GM18873 (cell line): Measurements from ENCODE around the gene TMBIM1.
"Not testable (repeated sequence)": the region's sequence is repeated elsewhere in the genome, so short reads cannot be mapped to it uniquely, and the experiment has no call there.

ENCODE experiments used
- ATAC-seq: cut with Tn5 transposase; IDR thresholded peaks from one replicate; pipeline ENCODE4 v1.9.1; 2021; ENCODE audit warnings: mild to moderate bottlenecking, moderate library complexity, moderate number of reproducible peaks; ENCODE audit not compliant: unreplicated experiment, low FRiP score

The TMBIM1 gene

GRCh38 chr2:218319813-218320365, 27.6 kb upstream of the TMBIM1 start:
- no peak for ATAC-seq

GRCh38 chr2:218318241-218318640, 25.9 kb upstream of the TMBIM1 start:
- no peak for ATAC-seq

GRCh38 chr2:218317835-218318234, 25.5 kb upstream of the TMBIM1 start:
- ATAC-seq = no peak

- ATAC-seq = no peak
Observed at GRCh38 chr2:218317303-218317630, 25.0 kb upstream of the TMBIM1 start.

GRCh38 chr2:218315397-218315796, 23.1 kb upstream of the TMBIM1 start:
- no peak for ATAC-seq

GRCh38 chr2:218314764-218315163, 22.5 kb upstream of the TMBIM1 start:
- ATAC-seq = not testable (repeated sequence)

- no peak for ATAC-seq
Observed at GRCh38 chr2:218313356-218313755, 21.1 kb upstream of the TMBIM1 start.

GRCh38 chr2:218312267-218312756, 20.0 kb upstream of the TMBIM1 start:
- no peak for ATAC-seq

GRCh38 chr2:218311541-218312266, 19.4 kb upstream of the TMBIM1 start:
- ATAC-seq = not testable (repeated sequence)

GRCh38 chr2:218310853-218311540, 18.7 kb upstream of the TMBIM1 start:
- ATAC-seq = no peak

GRCh38 chr2:218307415-218308090, 15.2 kb upstream of the TMBIM1 start:
- ATAC-seq = no peak

- ATAC-seq = no peak
Observed at GRCh38 chr2:218306184-218306920, 14.0 kb upstream of the TMBIM1 start.

- ATAC-seq = no peak
Observed at GRCh38 chr2:218305383-218305782, 13.1 kb upstream of the TMBIM1 start.

GRCh38 chr2:218301176-218301819, 9.0 kb upstream of the TMBIM1 start:
- peak; percentile 68 for ATAC-seq

- no peak for ATAC-seq
Observed at GRCh38 chr2:218300141-218300540, 7.8 kb upstream of the TMBIM1 start.

- no peak for ATAC-seq
Observed at GRCh38 chr2:218298314-218298875, 6.1 kb upstream of the TMBIM1 start.

- ATAC-seq = no peak
Observed at GRCh38 chr2:218296847-218297246, 4.5 kb upstream of the TMBIM1 start.

GRCh38 chr2:218296200-218296599, 3.9 kb upstream of the TMBIM1 start:
- ATAC-seq = no peak

- no peak for ATAC-seq
Observed at GRCh38 chr2:218295029-218295428, 2.7 kb upstream of the TMBIM1 start.
